Measurements from ENCODE around the gene FHIP2A. TPM values are rescaled to one million over a fixed set of nuclear protein-coding genes. Genes with fewer than 3 reads are reported as not detected.

FHIP2A gene
- total RNA-seq, 1 experiment from 2014 or later, result 20.7 TPM

DNA sequence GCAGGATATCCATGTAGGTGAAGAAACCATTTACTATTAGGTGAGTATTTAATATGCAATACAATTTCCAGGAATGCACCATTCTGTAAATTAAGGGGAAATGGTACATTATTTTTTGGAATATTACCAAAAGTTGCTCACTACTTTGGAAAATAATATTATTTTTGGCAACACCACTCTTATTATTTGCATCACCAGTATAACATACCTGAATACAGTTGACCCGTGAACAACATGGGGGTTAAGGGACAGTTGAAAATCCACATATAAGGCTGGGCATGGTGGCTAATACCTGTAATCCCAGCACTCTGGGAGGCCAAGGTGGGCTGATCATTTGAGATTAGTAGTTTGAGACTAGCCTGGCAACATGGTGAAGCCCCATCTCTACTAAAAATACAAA is 21.2 kb upstream of the FHIP2A start:
- ChIA-PET RAD21 (ENCODE audit: low non-redundant PET in 1 of 2, low total read pairs in 2 of 2, uncharacterized antibody in 2 of 2, unreplicated experiment in 2 of 2) (no interaction called here), POLR2A (no interaction called here), CTCF (no interaction called here)
- H3K36me3 ChIP-seq (ENCODE audit: control insufficient read depth in 1 of 2, insufficient read depth in 2 of 2, low read length in 2 of 2), result no peaks in the 10 kb centered on the region
- no peak overlapping the region for H3K4me2 ChIP-seq (ENCODE audit: low read length)
- H3K4me1 ChIP-seq (ENCODE audit: control insufficient read depth in 1 of 2, insufficient read depth in 2 of 2, low read length in 2 of 2), result no peaks in the 10 kb centered on the region
- no peak for TF ChIP-seq CBX3 (IDR thresholded peaks at IDR 0.05; ENCODE audit: low read depth)
- no peak for TF ChIP-seq SIN3A (IDR thresholded peaks at IDR 0.05; ENCODE audit: low read depth)
- no peak for TF ChIP-seq SP1 (IDR thresholded peaks at IDR 0.05; ENCODE audit: low read depth)
- no peak for TF ChIP-seq FOSL1 (IDR thresholded peaks at IDR 0.05; ENCODE audit: low read depth)
- TF ChIP-seq ZFX (IDR thresholded peaks at IDR 0.05), result no peak
- TF ChIP-seq POLR2AphosphoS5 (IDR thresholded peaks at IDR 0.05; ENCODE audit: low read depth, low read length), result no peak
- no peak for TF ChIP-seq SRF (IDR thresholded peaks at IDR 0.05; ENCODE audit: low read depth)
- TF ChIP-seq YY1 (IDR thresholded peaks at IDR 0.05; ENCODE audit: extremely low read depth, insufficient replicate concordance, low read depth, low read length), result no peak
- H4K20me1 ChIP-seq (ENCODE audit: insufficient read depth), result no peaks in the 10 kb centered on the region
- no peak overlapping the region for H2AFZ ChIP-seq (ENCODE audit: low read depth, low read length, poor library complexity, severe bottlenecking)
- H3K9me2 ChIP-seq (ENCODE audit: insufficient read depth), result no peaks in the 10 kb centered on the region
- H3K79me2 ChIP-seq (ENCODE audit: insufficient read depth, low read length), result no peaks in the 10 kb centered on the region
- H3K9ac ChIP-seq (ENCODE audit: low read length), result no peak overlapping the region
- intact Hi-C loops (cut with micrococcal nuclease), result no loop called here
- H3K9me3 ChIP-seq (ENCODE audit: control insufficient read depth in 1 of 2, insufficient read depth in 1 of 2, low read depth in 1 of 2, low read length in 2 of 2), result no peaks in the 10 kb centered on the region
- no peaks in the 10 kb centered on the region for H3K27me3 ChIP-seq (ENCODE audit: insufficient read depth, low read length)
- ATAC-seq, result no peak
- no peak for DNase-seq (ENCODE audit: low read depth, low spot score)
- no peak overlapping the region for H3K4me3 ChIP-seq (replicated peaks in 1 of 2; ENCODE audit: low read depth in 1 of 2, low read length in 2 of 2)
- no TSS peak for BruUV-seq (replicated peaks)
- H3K27ac ChIP-seq (ENCODE audit: low read depth, low read length), result no peak overlapping the region

DNA sequence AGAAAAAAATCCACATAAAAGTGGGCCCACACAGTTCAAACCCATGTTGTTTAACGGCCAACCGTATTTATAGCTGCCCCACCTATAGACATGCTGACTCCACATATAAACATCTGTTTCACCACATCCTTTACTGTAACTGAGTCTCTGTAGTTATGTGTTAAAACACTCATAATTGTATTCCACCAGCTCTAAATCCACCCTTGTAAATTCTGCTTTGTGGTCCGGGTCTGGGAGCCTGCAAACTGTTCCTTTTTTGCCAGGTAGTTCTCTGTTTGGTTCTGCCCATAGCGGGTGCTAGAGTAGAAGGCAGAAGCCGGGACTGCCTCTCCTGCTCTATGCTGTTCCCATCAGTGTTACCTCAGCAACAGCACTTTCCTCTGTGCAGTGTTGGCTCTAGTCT is 20.2 kb upstream of the FHIP2A start:
- no peak; the same call in 1 of the 2 replicates for ATAC-seq
- CTCF ChIA-PET, result no interaction called here

More for the DNA sequence above, 20.2 kb upstream of the FHIP2A start:
- no peak for TF ChIP-seq ELF1 (IDR thresholded peaks at IDR 0.05; ENCODE audit: borderline replicate concordance, low read depth)
- no peak for TF ChIP-seq CEBPB (IDR thresholded peaks at IDR 0.05; ENCODE audit: low read depth)
- no peak for TF ChIP-seq POLR2AphosphoS5 (IDR thresholded peaks at IDR 0.05; ENCODE audit: low read depth, low read length)
- TF ChIP-seq, protein P1, sequence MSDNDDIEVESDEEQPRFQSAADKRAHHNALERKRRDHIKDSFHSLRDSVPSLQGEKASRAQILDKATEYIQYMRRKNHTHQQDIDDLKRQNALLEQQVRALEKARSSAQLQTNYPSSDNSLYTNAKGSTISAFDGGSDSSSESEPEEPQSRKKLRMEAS (IDR thresholded peaks at IDR 0.05), result no peak
- TF ChIP-seq YY1 (IDR thresholded peaks at IDR 0.05; ENCODE audit: extremely low read depth, insufficient replicate concordance, low read depth, low read length), result no peak
- TF ChIP-seq ZNF274 (IDR thresholded peaks at IDR 0.05; ENCODE audit: low read depth, low read length), result no peak
- TF ChIP-seq EGR1 (IDR thresholded peaks at IDR 0.05; ENCODE audit: low read depth), result no peak
- TF ChIP-seq ZFX (IDR thresholded peaks at IDR 0.05), result no peak
- TF ChIP-seq SP1 (IDR thresholded peaks at IDR 0.05; ENCODE audit: low read depth), result no peak
- no peak for TF ChIP-seq RAD21 (IDR thresholded peaks at IDR 0.05; ENCODE audit: low read depth)
- Histone ChIP-seq H2AFZ (ENCODE audit: low read depth, low read length, poor library complexity, severe bottlenecking) (no peak overlapping the region), H3K4me2 (ENCODE audit: low read length) (no peak overlapping the region), H4K20me1 (ENCODE audit: insufficient read depth) (no peaks in the 10 kb centered on the region), H3K4me3 (replicated peaks in 1 of 2; ENCODE audit: low read depth in 1 of 2, low read length in 2 of 2) (no peak overlapping the region), H3K27me3 (ENCODE audit: insufficient read depth, low read length) (no peaks in the 10 kb centered on the region), H3K79me2 (ENCODE audit: insufficient read depth, low read length) (no peaks in the 10 kb centered on the region), H3K36me3 (ENCODE audit: control insufficient read depth in 1 of 2, insufficient read depth in 2 of 2, low read length in 2 of 2) (no peaks in the 10 kb centered on the region), H3K9me3 (ENCODE audit: control insufficient read depth in 1 of 2, insufficient read depth in 1 of 2, low read depth in 1 of 2, low read length in 2 of 2) (no peaks in the 10 kb centered on the region), H3K27ac (ENCODE audit: low read depth, low read length) (no peak overlapping the region), H3K4me1 (ENCODE audit: control insufficient read depth in 1 of 2, insufficient read depth in 2 of 2, low read length in 2 of 2) (no peaks in the 10 kb centered on the region), H3K9ac (ENCODE audit: low read length) (no peak overlapping the region), H3K9me2 (ENCODE audit: insufficient read depth) (no peaks in the 10 kb centered on the region)
- intact Hi-C loops (cut with micrococcal nuclease), result no loop called here
- DNase-seq (ENCODE audit: low read depth, low spot score), result no peak
- POLR2A ChIA-PET, result no interaction called here
- BruUV-seq (replicated peaks), result no TSS peak
- RAD21 ChIA-PET (ENCODE audit: low non-redundant PET in 1 of 2, low total read pairs in 2 of 2, uncharacterized antibody in 2 of 2, unreplicated experiment in 2 of 2), result no interaction called here
